HG02759 (cell line): ENCODE results near the gene SPDYC.
"Not testable (repeated sequence)": the region's sequence is repeated elsewhere in the genome, so short reads cannot be mapped to it uniquely, and the experiment has no call there.

Source experiments
- ATAC-seq: cut with Tn5 transposase; IDR thresholded peaks from one replicate; pipeline ENCODE4 v1.9.1; 2021; ENCODE audit warnings: mild to moderate bottlenecking, moderate library complexity; ENCODE audit not compliant: unreplicated experiment

The SPDYC gene

GRCh38 chr11:65134240-65134951 lies 35.6 kb upstream of the SPDYC start, which contains the start of gene SYVN1:
TSS of gene SYVN1 (minus strand) at chr11:65134519. CDS start at chr11:65133601, 918 bp downstream.
- peak; percentile 64 for ATAC-seq

- ATAC-seq = peak; percentile 59
Observed at GRCh38 chr11:65134952-65135632, 34.9 kb upstream of the SPDYC start.

DNA sequence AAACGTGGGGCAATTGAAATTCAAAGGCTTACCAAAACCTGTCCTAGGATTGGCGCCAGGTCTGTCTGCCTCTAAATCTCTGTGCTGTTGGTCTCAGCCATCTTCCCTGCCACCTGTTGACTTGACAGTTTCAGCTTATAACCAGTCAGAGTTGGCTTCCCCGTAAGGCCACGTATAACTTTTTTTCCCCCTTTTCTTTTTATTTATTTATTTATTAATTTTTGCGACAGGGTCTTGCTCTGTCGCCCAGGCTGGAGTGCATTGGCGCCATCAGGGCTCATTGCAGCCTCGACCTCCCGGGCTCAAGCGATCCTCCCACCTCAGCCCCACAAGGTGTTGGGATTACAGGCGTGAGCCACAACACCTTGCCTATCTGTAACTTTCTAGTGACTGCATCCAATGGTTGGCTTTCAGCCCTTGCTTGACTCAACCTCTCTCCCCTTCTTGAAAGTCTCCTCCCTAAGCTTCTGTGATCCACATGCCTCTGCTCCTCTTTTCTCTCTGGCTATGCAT lies 34.3 kb upstream of the SPDYC start:
- ATAC-seq = no peak

DNA sequence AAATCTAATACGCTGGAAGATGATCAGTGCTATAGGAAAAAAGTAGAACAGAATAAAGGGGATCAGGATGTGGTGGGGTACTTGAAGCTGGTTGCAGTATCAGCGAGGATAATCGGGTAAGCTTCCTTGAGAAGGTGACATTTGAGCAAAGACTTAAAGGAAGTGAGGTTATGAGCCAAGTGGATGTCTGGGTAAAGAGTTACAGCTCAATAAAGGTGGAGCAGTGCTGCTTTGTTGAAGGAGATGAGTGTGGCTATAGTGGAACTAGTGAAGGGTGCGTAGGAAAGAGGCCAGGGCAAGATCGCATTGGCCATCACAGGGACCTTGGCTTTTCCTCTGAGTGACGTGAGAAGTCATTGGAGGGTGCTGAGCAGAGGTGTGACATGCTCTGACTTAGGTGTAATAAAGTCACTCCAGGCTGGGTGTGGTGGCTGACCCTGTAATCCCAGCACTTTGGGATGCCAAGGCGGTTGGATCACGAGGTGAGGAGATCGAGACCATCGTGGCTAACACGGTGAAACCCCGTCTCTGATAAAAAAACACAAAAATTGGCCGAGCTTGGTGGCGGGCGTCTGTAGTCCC lies 33.4 kb upstream of the SPDYC start:
- ATAC-seq = no peak

GRCh38 chr11:65141896-65142494 lies 28.0 kb upstream of the SPDYC start:
- no peak for ATAC-seq

GRCh38 chr11:65147352-65148075 lies 22.5 kb upstream of the SPDYC start:
- no peak for ATAC-seq

DNA sequence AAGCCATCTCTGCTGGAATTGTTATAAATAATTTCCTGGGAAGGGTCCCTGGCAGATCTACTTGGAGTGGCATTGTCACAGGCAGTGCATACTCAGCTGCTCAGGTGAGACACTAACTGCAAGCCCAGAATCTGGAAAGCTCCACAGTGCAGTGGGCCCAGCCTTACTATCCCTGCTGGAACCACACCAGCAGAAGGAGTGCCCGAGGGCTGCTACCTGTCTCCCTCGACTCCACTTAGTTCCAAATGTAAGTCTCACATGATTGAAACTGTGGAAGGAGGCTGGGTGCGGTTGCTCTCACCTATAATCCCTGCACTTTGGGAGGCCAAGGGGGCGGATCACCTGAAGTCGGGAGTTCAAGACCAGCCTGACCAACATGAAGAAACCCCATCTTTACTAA lies 21.4 kb upstream of the SPDYC start:
- no peak for ATAC-seq

- not testable (repeated sequence) for ATAC-seq
Observed at GRCh38 chr11:65150131-65150508, 19.9 kb upstream of the SPDYC start.

DNA sequence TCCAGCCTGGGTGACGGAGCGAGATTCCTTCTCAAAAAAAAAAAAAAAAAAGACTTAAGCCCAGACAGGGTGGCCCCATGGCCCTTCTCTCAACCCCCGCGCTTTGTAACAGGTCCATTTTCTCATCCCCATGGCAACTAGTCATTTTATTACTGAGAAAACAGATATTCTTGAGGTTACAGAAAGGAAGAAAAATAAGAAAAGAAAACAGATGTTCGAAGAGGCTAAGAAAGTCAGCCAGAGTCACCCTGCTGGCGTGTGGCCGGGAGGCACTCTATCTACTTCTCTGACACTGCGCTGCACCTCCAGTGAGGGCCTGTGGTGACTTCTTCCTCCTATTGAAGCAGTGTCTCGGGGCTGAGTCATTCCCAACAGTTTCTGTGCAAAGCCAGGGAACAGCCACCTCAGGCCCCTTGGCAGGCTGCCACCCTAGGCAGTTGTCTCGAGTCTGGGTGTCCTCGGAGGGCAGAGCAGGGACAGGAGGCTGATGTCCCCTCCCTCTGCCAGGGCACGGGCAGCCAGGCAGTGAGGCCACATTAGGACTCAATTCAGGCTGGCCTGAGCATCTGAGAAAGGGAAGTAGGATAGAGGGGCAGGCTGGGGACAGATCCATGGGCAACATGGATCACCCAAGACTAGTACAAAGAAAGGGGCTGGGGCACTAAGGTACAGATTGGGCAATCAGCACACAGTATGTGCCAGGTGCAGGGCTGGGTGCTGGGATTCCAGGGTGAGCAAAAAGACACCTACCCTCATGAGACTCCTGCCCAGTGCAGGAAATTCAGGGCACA lies 19.3 kb upstream of the SPDYC start:
- ATAC-seq = no peak

DNA sequence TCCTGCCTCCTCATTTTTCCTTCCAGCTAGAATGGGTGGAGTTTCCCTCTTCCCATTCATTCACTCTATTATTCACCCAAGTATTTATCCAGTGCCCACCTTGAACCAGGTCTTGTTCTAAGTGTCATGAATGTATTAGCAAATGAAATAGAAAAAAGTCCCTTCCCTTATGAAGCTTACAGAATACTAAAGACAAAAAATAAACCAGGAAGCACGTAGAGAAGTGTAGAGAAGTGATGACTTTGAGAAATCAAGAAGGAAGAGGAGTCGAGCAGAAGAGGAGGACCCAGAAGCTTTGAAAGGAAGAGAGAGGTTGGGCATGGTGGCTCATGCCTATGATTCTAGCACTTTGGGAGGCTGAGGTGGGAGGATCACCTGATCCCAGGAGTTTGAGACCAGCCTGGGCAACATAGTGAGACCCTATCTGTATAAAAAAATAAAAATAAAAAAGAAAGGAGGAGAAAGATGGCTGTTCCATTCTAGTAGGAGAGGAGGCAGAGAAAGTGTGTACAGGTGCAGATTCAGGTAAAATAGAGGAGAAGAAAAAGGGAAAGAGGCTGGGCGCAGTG lies 18.6 kb upstream of the SPDYC start:
- ATAC-seq = no peak

GRCh38 chr11:65152122-65152521 lies 17.9 kb upstream of the SPDYC start:
- no peak for ATAC-seq

DNA sequence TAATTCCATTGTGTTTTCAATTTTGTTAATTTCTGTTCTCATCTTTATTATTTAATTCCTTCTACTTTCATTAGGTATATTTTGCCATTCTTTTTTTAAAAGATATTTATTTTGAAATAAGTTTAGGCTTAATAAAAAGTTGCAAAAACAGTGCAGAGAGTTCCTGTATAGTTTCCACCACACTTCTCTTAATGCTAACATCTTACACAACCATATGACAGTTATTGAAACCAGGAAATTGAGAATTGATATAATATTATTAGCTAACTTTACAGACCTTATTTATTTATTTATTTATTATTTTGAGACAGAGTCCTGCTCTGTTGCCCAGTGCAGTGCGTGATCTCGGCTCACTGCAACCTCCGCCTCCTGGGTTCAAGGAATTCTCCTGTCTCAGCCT lies 13.8 kb upstream of the SPDYC start:
- ATAC-seq = no peak

DNA sequence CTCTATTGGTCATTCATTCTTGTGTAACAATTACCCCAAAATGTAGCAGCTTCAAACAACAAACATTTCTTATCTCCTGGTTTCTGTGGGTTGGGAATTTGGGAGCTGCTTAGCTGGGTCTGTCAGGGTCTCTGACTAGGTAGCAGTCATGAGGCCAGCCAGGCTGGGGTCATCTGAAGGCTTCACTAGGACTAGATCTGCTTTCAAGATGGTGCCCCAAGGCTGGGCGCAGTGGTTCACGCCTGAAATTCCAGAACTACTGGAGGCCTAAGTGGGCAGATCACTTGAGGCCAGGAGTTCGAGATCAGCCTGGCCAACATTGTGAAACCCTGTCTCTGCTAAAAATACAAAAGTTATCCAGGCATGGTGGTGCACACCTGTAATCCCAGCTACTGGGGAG lies 13.1 kb upstream of the SPDYC start:
- no peak for ATAC-seq

- no peak for ATAC-seq
Observed at GRCh38 chr11:65157336-65157735, 12.7 kb upstream of the SPDYC start.

DNA sequence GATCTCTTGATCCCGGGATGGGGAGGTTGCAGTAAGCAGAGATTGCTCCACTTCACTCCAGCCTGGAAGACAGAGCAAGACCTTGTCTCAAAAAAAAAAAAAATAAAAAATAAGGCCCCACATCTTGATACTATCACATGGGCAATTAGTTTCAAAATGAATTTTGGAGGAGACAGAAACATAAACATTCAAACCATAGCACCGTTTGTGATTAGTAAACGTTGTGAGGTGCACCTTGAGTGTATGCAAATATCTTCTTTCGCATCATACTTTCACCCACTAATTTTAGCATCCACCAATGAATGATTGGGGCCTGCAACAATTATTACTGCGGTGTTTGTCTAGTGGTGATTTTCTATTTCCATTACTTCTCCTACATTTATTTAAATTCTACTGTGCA lies 11.0 kb upstream of the SPDYC start:
- peak; percentile 66 for ATAC-seq

DNA sequence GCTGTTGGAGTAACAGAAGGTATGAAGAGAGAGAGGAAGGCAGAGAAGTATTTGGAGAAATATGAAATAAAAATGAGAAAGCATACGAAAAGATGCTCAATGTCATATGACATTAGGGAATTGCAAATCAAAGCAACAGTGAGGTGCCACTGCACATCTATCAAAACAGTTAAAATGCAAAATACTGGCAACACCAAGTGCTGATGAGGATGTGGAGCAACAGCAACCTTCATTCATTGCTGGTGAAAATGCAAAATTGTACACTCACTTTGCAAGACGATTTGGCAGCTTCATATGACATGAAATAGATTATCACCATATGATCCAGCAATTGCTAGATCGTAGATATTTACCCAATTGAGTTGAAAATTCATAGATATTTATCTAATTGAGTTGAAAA lies 9.4 kb upstream of the SPDYC start:
- ATAC-seq = no peak

GRCh38 chr11:65163684-65164083 lies 6.3 kb upstream of the SPDYC start:
- ATAC-seq = no peak

GRCh38 chr11:65165410-65166317 lies 4.4 kb upstream of the SPDYC start:
- ATAC-seq = no peak

DNA sequence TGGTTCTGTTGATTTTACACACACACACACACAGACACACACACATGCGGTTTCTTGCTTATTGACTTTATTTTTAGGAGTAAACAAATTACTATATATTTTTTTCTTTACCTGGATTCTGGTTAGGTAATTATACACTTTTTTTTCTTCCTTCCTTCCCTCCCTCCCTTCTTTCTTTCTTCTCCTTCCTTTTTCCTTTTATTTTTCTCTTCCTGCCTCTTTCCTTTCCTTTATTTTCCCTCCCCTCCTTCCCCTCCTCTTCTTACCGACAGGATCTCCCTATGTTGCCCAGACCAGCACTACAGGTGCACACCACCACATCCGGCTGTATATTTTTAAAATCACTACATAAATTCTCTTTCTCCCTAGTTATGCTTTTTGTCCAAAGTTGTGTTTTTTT lies 3.1 kb upstream of the SPDYC start:
- no peak for ATAC-seq
